Activated T-helper 9 cell treated with anti-CD3 and anti-CD28 coated beads, Interleukin-2, amount 50 U/mL, for 16 hours (primary cell): ENCODE results near the gene MMP17.
"Not testable (repeated sequence)": the region's sequence is repeated elsewhere in the genome, so short reads cannot be mapped to it uniquely, and the experiment has no call there.

ENCODE experiments used
- DNase-seq: peaks from one replicate; pipeline ENCODE4 v3.0.0-alpha.2; 2020; ENCODE audit warnings: low read depth

MMP17 gene

GRCh38 chr12:131800594-131801135 is 27.5 kb upstream of the MMP17 start:
- no peak for DNase-seq

GRCh38 chr12:131801254-131801866 is 26.8 kb upstream of the MMP17 start:
- DNase-seq: no peak

GRCh38 chr12:131803961-131804521 is 24.2 kb upstream of the MMP17 start:
- DNase-seq: no peak

GRCh38 chr12:131805421-131805820 is 22.8 kb upstream of the MMP17 start:
- DNase-seq: no peak

GRCh38 chr12:131806674-131807073 is 21.5 kb upstream of the MMP17 start:
- DNase-seq: no peak

DNA sequence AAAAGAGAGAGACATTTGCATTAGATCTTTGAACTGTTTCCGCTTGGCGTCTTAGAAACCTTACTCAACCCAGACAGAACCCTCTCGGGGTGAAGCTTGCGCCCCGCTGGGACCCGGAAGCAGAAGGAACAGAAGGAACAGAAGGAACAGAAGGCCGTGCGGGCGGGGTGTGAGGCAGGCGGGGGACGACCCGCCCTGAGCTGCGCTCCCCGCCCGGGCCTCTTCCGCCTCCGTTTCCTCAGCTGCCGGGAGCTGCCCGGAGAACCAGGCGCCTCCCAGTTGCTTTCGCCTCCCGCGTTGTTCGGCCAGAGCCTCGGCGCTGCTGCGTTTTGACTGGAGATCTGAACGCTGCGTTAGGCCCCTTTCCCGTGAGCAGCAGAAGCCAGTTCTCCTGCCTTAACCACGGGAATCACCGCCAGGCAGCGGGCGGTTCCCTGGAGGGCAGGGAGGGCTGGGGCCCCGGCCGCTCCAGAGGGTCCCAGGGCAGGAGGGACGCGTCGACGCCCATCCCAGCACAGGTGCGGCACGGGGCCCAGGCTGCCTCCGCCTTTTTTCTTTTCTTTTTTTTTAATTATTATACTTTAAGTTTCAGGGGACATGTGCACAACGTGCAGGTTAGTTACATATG is 19.3 kb upstream of the MMP17 start:
- DNase-seq: peak; percentile 22

DNA sequence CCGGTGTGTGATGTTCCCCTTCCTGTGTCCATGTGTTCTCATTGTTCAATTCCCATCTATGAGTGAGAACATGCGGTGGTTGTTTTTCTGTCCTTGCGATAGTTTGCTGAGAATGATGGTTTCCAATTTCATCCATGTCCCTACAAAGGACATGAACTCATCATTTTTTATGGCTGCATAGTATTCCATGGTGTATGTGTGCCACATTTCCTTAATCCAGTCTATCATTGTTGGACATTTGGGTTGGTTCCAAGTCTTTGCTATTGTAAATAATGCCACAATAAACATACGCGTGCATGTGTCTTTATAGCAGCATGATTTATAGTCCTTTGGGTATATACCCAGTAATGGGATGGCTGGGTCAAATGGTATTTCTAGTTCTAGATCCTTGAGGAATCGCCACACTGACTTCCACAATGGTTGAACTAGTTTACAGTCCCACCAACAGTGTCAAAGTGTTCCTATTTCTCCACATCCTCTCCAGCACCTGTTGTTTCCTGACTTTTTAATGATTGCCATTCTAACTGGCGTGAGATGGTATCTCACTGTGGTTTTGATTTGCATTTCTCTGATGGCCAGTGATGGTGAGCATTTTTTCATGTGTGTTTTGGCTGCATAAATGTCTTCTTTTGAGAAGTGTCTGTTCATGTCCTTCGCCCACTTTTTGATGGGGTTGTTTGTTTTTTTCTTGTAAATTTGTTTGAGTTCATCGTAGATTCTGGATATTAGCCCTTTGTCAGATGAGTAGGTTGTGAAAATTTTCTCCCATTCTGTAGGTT is 18.5 kb upstream of the MMP17 start:
- DNase-seq: not testable (repeated sequence)

- no peak for DNase-seq
Observed at GRCh38 chr12:131810726-131811125, 17.5 kb upstream of the MMP17 start.

- no peak for DNase-seq
Observed at GRCh38 chr12:131815131-131815530, 13.1 kb upstream of the MMP17 start.

GRCh38 chr12:131816495-131816894 is 11.7 kb upstream of the MMP17 start:
- DNase-seq: no peak

DNA sequence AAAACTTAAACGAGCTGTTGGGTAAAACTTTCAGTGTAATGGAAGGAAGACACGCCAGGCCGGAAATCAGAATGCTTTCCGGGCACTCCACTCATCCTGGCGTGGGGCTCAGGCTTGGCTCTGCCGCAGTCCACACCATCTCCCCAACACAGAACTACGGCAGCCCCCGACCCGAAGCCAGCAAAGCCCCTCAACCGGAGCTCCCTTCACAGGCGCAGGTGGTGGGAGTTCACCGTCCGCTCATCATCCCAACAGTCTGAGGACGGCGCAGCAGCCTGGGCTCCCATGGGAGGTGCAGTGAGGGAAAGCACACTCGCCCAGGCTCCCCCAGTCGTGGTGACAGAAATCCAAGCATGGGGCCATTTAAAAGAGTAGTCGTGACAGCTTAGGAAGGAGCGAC is 11.0 kb upstream of the MMP17 start:
- no peak for DNase-seq

- no peak for DNase-seq
Observed at GRCh38 chr12:131818821-131819585, 9.2 kb upstream of the MMP17 start.

GRCh38 chr12:131824450-131824849 is 3.7 kb upstream of the MMP17 start:
- DNase-seq: no peak

DNA sequence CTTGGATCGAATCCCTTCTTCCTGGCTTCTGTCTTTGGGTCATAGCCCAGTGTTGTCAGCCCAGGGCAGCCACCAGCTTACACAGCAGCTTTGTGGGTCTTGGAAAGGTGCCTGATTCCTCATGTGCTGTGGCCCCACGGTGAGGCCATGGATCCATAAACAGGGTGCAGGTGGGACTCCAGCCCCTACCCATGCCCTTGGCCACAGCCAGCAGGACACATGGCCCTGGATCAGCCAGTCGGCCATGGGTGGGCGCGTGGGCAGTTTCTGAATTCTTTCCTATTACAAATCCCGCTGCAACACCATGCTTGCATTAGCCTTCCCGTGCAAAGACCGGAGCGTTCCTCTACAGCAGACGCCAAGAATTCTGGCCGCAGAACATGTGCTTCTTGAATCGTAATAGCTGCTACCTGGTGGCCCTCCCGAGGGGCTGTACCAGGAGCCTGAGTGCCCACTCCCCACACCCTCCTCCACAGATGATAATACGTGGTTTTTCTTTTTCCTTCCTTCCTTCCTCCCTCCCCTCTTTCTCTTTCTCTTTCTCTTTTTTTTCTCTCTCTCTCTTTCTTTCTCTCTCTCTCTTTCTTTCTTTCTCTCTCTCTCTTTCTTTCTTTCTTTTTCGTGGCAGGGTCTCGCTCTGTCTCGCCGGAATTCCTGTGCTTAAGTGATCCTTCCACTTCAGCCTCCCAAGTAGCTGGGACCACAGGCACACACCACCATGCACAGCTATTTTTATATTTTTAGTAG is 2.9 kb upstream of the MMP17 start:
- no peak for DNase-seq

GRCh38 chr12:131826097-131826928 is 1.9 kb upstream of the MMP17 start:
- DNase-seq: no peak

DNA sequence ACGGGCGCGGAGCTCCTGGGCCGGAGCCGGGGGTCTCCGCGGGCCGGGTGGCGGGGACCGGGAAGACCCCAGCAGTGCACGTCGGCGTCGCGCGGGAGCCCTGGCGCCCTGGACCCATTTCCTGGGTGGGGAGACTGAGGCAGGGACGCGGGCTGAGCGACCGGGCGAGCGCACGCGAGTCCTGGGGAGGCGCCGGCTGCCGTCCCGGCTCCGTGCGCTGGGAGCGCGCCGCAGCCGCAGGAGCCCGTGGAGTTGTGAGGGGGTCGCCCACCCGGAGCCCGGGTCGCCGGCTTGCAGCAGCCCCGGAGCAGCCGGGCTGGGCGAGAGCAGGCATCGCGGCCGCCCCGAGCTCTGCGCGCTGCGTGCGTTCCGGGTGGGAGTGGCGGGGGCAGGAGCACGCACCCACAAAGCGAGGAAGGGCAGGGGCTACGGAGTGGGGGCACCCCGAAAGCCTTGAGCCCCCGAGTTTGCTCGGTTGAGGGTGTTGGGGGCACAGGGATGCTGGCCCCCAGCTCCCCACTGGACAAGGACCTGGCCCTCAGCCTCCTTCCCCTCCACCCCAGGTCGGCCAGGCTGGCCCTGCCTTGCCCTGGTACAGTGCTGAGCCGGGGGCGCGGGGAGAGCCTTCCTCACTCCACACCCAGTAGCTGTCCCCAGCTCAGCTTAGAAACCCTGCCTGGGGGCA is 620 bp downstream of the MMP17 start:
- DNase-seq: no peak

GRCh38 chr12:131829356-131829747 is 1.2 kb downstream of the MMP17 start:
- DNase-seq: no peak

DNA sequence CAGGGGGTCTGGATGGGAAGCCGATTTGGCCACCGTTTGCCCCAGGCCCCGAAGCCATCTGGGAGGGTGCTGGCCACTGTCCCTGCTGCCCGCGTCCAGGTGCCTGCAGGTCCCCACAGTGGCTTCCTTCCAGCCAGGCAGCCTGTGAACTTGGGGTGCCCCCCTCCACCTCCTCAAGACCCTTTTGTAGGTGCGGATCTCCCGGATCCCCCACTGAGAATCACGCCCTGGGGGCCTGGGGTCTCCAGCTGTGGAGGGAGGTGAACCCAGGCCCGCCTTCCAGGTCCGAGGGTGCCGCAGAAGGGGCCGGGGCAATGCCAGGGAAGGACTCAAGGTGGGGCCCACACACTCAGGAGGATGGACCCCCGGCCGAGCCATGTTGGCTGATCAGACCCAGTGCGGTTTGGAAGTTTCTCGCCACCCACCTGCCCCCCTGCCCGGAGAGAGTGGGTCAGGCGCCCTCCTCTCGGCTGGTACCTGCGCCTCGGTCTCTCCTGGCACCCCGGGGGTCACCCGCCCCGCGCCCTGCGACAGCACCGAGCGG is 1.7 kb downstream of the MMP17 start:
- no peak for DNase-seq

- DNase-seq: no peak
Observed at GRCh38 chr12:131830335-131830913, 2.2 kb downstream of the MMP17 start.
